HG02798 (cell line): ENCODE data around the gene CLN6.
"Not testable (repeated sequence)": the region's sequence is repeated elsewhere in the genome, so short reads cannot be mapped to it uniquely, and the experiment has no call there.

Source experiments
- ATAC-seq: cut with Tn5 transposase; IDR thresholded peaks from one replicate; pipeline ENCODE4 v1.9.1; 2021; ENCODE audit warnings: mild to moderate bottlenecking; ENCODE audit not compliant: unreplicated experiment, poor library complexity

CLN6 gene

GRCh38 chr15:68208636-68209240 lies 20.8 kb downstream of the CLN6 start:
- ATAC-seq = no peak

DNA sequence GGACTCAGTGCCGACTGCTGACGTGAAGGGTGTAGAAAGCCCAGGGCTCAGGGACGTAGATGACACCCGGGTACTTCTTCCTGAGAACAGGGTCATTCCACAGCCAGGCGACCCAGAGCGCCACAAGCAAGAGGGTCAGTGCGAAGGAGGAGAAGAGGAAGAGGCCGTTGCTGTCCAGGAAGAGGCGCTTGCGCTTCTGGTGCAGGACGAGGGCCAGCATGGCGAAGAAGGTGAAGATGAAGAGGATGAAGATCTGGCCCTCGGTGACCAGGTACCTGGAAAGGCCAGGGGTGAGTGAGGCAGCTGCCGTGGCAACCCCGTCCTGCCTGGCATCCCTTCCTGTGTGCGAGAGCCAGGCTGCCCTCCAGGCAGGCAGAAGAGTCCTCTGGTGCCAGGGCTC lies 21.4 kb downstream of the CLN6 start:
- no peak for ATAC-seq

GRCh38 chr15:68207176-68207935 lies 22.2 kb downstream of the CLN6 start:
- ATAC-seq = no peak

DNA sequence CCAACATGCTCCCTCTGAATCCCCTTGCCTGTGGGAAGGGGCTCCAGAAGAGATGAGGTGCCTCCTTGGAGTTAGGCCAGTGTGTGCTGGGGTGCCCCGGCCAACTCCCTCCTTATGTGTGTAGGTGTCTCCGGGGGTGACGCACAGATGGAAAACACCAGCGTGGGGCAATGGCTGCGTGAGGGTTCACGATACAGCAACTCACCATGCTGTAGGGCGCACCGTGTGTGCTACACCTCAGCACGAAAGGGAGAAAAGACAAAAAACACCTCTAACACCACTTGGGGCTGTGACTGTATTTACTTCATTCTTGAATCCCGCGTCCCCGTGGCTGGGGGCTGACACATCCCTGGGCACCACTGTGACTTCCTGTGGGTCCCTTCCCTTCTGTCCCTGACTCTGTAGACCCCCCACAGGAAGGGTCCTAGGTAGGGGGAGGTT lies 22.8 kb downstream of the CLN6 start:
- ATAC-seq = no peak

DNA sequence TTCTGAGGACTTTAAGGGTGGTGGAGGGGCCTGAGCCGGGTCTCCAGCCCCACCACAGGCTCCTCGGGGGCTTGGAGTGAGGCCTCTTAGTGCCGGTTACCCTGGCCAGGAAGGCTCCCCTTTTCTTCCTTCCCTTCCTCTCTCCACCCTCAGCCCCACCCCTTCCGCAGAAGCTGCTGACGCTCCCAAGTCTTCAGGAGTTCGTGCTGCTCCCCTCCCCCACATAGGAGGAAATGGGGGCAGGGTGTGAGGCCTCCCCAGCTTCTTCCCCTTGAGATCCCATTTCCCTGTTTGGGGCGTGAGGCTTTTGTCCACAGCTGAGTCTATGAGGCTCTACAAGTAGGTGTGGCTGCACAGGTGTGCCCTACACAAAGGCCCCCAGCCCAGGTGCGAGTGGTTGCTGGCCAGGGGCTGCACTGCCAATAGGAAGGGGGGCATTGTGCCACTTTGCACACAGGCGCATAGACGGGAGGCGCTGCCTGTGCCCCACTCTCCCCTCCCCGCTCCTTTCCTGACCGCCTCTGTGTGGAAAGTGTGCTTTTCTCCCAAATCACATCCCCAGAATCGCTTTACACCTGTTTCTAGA lies 23.5 kb downstream of the CLN6 start:
- ATAC-seq = no peak

- no peak for ATAC-seq
Measured at GRCh38 chr15:68205558-68205944, 24.0 kb downstream of the CLN6 start.

DNA sequence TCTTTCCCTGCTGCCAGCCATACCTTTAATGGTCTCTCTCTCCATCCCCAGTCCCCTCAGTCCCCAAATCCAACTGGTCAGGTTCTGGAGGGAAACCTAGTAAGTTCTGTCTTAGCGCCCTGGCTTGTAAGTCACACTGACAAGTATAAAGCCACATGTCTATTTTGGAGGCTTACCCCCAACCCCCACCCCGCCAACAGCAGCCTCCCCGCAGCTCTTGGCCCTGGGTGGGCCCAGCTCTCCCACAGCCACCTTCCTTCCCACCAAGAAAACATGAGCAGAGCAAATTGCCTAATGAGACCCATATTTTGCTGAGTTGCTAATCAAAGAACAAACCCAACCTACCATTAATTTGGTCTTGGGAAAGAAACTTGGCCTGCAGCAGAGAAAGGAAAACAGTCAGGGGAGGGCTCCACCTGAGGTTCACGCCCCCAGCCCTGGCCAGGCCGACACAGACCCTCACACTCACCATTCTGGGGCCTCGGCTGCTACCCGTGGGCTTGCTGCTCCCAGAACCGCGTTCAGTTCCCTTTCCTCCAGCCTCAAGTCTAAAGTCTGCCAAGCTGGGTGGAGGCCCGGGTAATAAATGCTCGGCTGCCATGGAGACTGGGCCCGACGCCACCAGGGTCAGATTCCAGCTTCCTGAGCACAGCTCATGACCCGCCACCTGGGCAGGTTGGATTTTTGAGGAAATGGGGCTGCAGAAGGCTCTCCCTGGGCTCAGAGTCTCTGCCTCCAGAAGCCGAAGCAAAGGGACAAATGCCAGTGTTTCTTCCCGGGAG lies 24.6 kb downstream of the CLN6 start, which contains the start of gene CALML4:
Gene CALML4 (minus strand): TSS at position 557 of the 782 bp plus-strand sequence. CDS start 85 bp downstream, at position 472.
- no peak for ATAC-seq

GRCh38 chr15:68204361-68204760 lies 25.2 kb downstream of the CLN6 start:
- ATAC-seq = no peak

- no peak for ATAC-seq
Measured at GRCh38 chr15:68203956-68204355, 25.6 kb downstream of the CLN6 start.

GRCh38 chr15:68203486-68203885 lies 26.0 kb downstream of the CLN6 start:
- ATAC-seq = no peak

DNA sequence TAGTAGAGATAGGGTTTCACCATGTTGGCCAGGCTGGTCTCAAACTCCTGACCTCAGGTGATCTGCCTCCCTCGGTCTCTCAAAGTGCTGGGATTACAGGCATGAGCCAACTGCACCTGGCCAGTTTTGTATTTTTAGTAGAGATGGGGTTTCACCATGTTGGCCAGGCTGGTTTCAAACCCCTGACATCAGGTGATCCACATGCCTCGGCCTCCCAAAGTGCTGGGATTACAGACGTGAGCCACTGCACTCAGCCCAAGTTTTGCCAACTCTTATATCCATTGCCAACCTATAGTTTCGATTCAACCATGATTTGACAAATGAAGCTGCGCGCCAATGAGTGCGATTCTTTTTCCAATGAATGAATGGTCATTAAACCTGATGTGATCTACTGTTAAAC lies 26.5 kb downstream of the CLN6 start:
- not testable (repeated sequence) for ATAC-seq

DNA sequence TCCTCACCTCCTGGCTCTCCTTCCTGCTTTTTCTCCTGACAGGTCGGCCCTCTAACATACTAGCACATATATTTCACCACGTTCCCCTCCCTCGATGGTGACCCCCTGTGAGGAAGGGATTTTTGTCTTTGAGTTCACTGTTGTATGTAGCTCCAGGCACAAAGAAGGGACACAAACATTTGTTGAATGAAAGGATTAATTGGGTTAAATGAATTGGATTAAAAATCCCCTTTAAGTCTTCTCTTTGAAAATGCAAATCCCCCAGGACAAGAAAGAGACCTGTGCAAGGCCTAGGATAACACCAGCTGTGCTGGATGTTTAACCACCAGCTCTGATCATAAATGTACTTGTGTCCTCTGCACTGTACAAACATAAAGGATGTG lies 27.7 kb downstream of the CLN6 start:
- ATAC-seq = no peak

DNA sequence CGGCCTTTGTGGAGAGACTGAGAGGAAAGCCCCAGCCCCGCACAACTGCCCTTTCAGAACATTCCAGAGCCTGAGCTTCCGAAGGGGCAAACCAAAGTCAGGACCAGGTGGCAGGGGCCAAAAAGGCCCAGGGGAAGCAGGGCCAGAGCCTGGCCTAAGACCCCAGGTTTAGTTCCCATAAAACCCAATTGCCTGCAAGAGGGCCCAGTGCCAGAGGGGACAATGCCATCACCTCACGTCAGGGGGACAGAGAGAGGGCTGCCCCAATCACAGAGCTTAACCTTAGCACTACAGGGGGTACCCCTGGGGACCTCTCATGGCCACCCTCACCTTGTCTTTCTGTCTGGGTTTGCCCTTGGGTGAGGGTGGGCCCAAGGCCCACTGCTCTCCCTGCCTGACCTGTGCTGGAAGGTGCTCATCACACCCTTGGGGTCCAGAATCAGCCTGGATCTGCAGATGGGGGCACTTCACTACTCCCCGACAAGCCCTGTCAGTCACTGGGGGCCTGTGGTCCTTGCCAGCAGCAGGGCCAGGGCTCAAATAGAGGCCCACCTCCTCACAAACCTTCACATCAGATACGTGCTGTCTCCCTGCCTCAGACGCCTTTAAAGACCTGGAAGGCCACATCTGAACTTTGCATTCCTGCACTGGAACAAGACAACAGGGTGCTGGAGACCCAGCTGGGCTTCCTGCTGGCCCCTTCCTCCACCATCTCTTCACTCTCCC lies 28.2 kb downstream of the CLN6 start:
- ATAC-seq = no peak

- no peak for ATAC-seq
Measured at GRCh38 chr15:68200016-68200861, 29.3 kb downstream of the CLN6 start.

- ATAC-seq = no peak
Measured at GRCh38 chr15:68199340-68199739, 30.2 kb downstream of the CLN6 start.

- ATAC-seq = no peak
Measured at GRCh38 chr15:68197661-68198437, 31.7 kb downstream of the CLN6 start.

GRCh38 chr15:68197170-68197492 lies 32.4 kb downstream of the CLN6 start:
- ATAC-seq = no peak

GRCh38 chr15:68196445-68197169 lies 32.9 kb downstream of the CLN6 start:
- ATAC-seq = no peak
